NB4 (cell line): ENCODE measurements around the gene GNG7.

ENCODE experiments used
- CTCF ChIP-seq: IDR thresholded peaks from one replicate; pipeline ENCODE4 v1.5.1; 2012; ENCODE audit warnings: low read depth, low read length
- MYC ChIP-seq: IDR thresholded peaks from 2 replicates; pipeline ENCODE4 v1.6.1; 2011; ENCODE audit warnings: low read depth, low read length
- POLR2A ChIP-seq: IDR thresholded peaks from 2 replicates; pipeline ENCODE4 v1.6.1; 2011; ENCODE audit warnings: mild to moderate bottlenecking; ENCODE audit not compliant: insufficient read length; ENCODE audit errors: extremely low read depth

- no peak for TF ChIP-seq POLR2A
- TF ChIP-seq CTCF, result no peak
- no peak for TF ChIP-seq MYC
Observed at GRCh38 chr19:2602391-2603181, 99.9 kb downstream of the GNG7 start.
